ENCODE measurements around the gene DUSP22.

The DUSP22 gene

GRCh38 chr6:303948-304558 is 11.8 kb downstream of the DUSP22 start:
- no peak overlapping the region for H3K23ac ChIP-seq (ENCODE audit: low read length)
- WGBS (ENCODE audit: extremely low coverage, insufficient coverage, low lambda C conversion rate), result no CpG with 5 or more reads among the region's 21 CpGs
- H3K27ac ChIP-seq (ENCODE audit: low read depth, low read length), result no peak overlapping the region

GRCh38 chr6:304833-305370 is 12.6 kb downstream of the DUSP22 start:
- Histone ChIP-seq H3K79me1 (ENCODE audit: low read length) (no peaks in the 10 kb centered on the region), H3K36me3 (ENCODE audit: control insufficient read depth, insufficient read depth, low read length) (no peaks in the 10 kb centered on the region), H3K18ac (ENCODE audit: low read length) (no peak overlapping the region), H2BK5ac (ENCODE audit: low read length) (no peak overlapping the region), H4K8ac (ENCODE audit: low read depth, low read length) (no peak overlapping the region), H3K4me2 (ENCODE audit: low read length) (no peak overlapping the region), H4K5ac (ENCODE audit: low read length) (no peak overlapping the region), H3K27ac (ENCODE audit: low read depth, low read length) (no peak overlapping the region), H3K4ac (ENCODE audit: low read depth, low read length) (no peak overlapping the region), H3K4me3 (ENCODE audit: low read length) (no peak overlapping the region), H3K56ac (ENCODE audit: low read length) (no peak overlapping the region), H2AK5ac (ENCODE audit: low read length) (no peak overlapping the region), H3K4me1 (ENCODE audit: control insufficient read depth, low read depth, low read length) (no peaks in the 10 kb centered on the region), H3K9ac (ENCODE audit: low read length) (no peak overlapping the region), H3K27me3 (ENCODE audit: insufficient read depth, low read length, poor library complexity) (no peaks in the 10 kb centered on the region), H3K79me2 (ENCODE audit: control insufficient read depth, insufficient read depth, low read length) (no peaks in the 10 kb centered on the region), H2BK15ac (replicated peaks; ENCODE audit: low read depth) (no peak overlapping the region), H2BK120ac (ENCODE audit: low read depth, low read length) (no peak overlapping the region), H3K23ac (ENCODE audit: low read length) (no peak overlapping the region)
- WGBS (ENCODE audit: extremely low coverage, insufficient coverage, low lambda C conversion rate), result no CpG with 5 or more reads among the region's 8 CpGs
- no peak for DNase-seq

More at GRCh38 chr6:303948-304558, 11.8 kb downstream of the DUSP22 start:
- DNase-seq, result peak; percentile 53
- Histone ChIP-seq H2BK15ac (replicated peaks; ENCODE audit: low read depth) (no peak overlapping the region), H2AK5ac (ENCODE audit: low read length) (no peak overlapping the region), H2BK5ac (ENCODE audit: low read length) (no peak overlapping the region), H3K4me3 (ENCODE audit: low read length) (no peak overlapping the region), H3K9ac (ENCODE audit: low read length) (no peak overlapping the region), H3K4me2 (ENCODE audit: low read length) (no peak overlapping the region), H4K8ac (ENCODE audit: low read depth, low read length) (no peak overlapping the region), H3K79me2 (ENCODE audit: control insufficient read depth, insufficient read depth, low read length) (no peaks in the 10 kb centered on the region), H3K36me3 (ENCODE audit: control insufficient read depth, insufficient read depth, low read length) (no peaks in the 10 kb centered on the region), H3K56ac (ENCODE audit: low read length) (no peak overlapping the region), H3K4ac (ENCODE audit: low read depth, low read length) (no peak overlapping the region), H3K18ac (ENCODE audit: low read length) (no peak overlapping the region), H2BK120ac (ENCODE audit: low read depth, low read length) (no peak overlapping the region), H3K27me3 (ENCODE audit: insufficient read depth, low read length, poor library complexity) (no peaks in the 10 kb centered on the region), H3K79me1 (ENCODE audit: low read length) (peaks cover 2% of the 10 kb centered on the region), H4K5ac (ENCODE audit: low read length) (no peak overlapping the region), H3K4me1 (ENCODE audit: control insufficient read depth, low read depth, low read length) (no peaks in the 10 kb centered on the region)

GRCh38 chr6:305371-306206 is 13.3 kb downstream of the DUSP22 start:
- H3K9ac ChIP-seq (ENCODE audit: low read length), result no peak overlapping the region
- H4K8ac ChIP-seq (ENCODE audit: low read depth, low read length), result no peak overlapping the region
- no peak overlapping the region for H3K4me3 ChIP-seq (ENCODE audit: low read length)
- WGBS (ENCODE audit: extremely low coverage, insufficient coverage, low lambda C conversion rate), result no CpG with 5 or more reads among the region's 5 CpGs
- H3K36me3 ChIP-seq (ENCODE audit: control insufficient read depth, insufficient read depth, low read length), result no peaks in the 10 kb centered on the region
- H2BK15ac ChIP-seq (replicated peaks; ENCODE audit: low read depth), result no peak overlapping the region
- no peak overlapping the region for H2AK5ac ChIP-seq (ENCODE audit: low read length)
- H3K18ac ChIP-seq (ENCODE audit: low read length), result no peak overlapping the region
- no peak overlapping the region for H3K27ac ChIP-seq (ENCODE audit: low read depth, low read length)
- H2BK120ac ChIP-seq (ENCODE audit: low read depth, low read length), result no peak overlapping the region
- H3K56ac ChIP-seq (ENCODE audit: low read length), result no peak overlapping the region
- H3K23ac ChIP-seq (ENCODE audit: low read length), result no peak overlapping the region
- no peak overlapping the region for H2BK5ac ChIP-seq (ENCODE audit: low read length)
- no peak overlapping the region for H3K4me2 ChIP-seq (ENCODE audit: low read length)
- no peak for DNase-seq
- H3K4me1 ChIP-seq (ENCODE audit: control insufficient read depth, low read depth, low read length), result no peaks in the 10 kb centered on the region
- no peak overlapping the region for H4K5ac ChIP-seq (ENCODE audit: low read length)
- no peaks in the 10 kb centered on the region for H3K27me3 ChIP-seq (ENCODE audit: insufficient read depth, low read length, poor library complexity)
- no peak overlapping the region for H3K4ac ChIP-seq (ENCODE audit: low read depth, low read length)
- H3K79me2 ChIP-seq (ENCODE audit: control insufficient read depth, insufficient read depth, low read length), result no peaks in the 10 kb centered on the region
- no peaks in the 10 kb centered on the region for H3K79me1 ChIP-seq (ENCODE audit: low read length)

GRCh38 chr6:306641-307061 is 14.4 kb downstream of the DUSP22 start:
- Histone ChIP-seq H2BK5ac (ENCODE audit: low read length) (no peak overlapping the region), H3K36me3 (ENCODE audit: control insufficient read depth, insufficient read depth, low read length) (no peaks in the 10 kb centered on the region), H3K4me3 (ENCODE audit: low read length) (no peak overlapping the region), H4K8ac (ENCODE audit: low read depth, low read length) (no peak overlapping the region), H3K18ac (ENCODE audit: low read length) (no peak overlapping the region), H3K4ac (ENCODE audit: low read depth, low read length) (no peak overlapping the region), H3K79me1 (ENCODE audit: low read length) (no peaks in the 10 kb centered on the region), H3K4me2 (ENCODE audit: low read length) (no peak overlapping the region), H2AK5ac (ENCODE audit: low read length) (no peak overlapping the region), H2BK120ac (ENCODE audit: low read depth, low read length) (no peak overlapping the region), H2BK15ac (replicated peaks; ENCODE audit: low read depth) (no peak overlapping the region), H3K27ac (ENCODE audit: low read depth, low read length) (no peak overlapping the region), H3K23ac (ENCODE audit: low read length) (no peak overlapping the region), H3K56ac (ENCODE audit: low read length) (no peak overlapping the region), H3K79me2 (ENCODE audit: control insufficient read depth, insufficient read depth, low read length) (no peaks in the 10 kb centered on the region), H3K4me1 (ENCODE audit: control insufficient read depth, low read depth, low read length) (no peaks in the 10 kb centered on the region), H3K27me3 (ENCODE audit: insufficient read depth, low read length, poor library complexity) (no peaks in the 10 kb centered on the region), H3K9ac (ENCODE audit: low read length) (no peak overlapping the region), H4K5ac (ENCODE audit: low read length) (no peak overlapping the region)
- no CpG with 5 or more reads among the region's 8 CpGs for WGBS (ENCODE audit: extremely low coverage, insufficient coverage, low lambda C conversion rate)
- DNase-seq, result no peak

- H3K4me2 ChIP-seq (ENCODE audit: low read length), result no peak overlapping the region
- H3K4me3 ChIP-seq (ENCODE audit: low read length), result no peak overlapping the region
- DNase-seq, result no peak
- H3K27ac ChIP-seq (ENCODE audit: low read depth, low read length), result no peak overlapping the region
- no peak overlapping the region for H2BK5ac ChIP-seq (ENCODE audit: low read length)
- H3K79me2 ChIP-seq (ENCODE audit: control insufficient read depth, insufficient read depth, low read length), result no peaks in the 10 kb centered on the region
- no peak overlapping the region for H2AK5ac ChIP-seq (ENCODE audit: low read length)
- H2BK120ac ChIP-seq (ENCODE audit: low read depth, low read length), result no peak overlapping the region
- no peaks in the 10 kb centered on the region for H3K36me3 ChIP-seq (ENCODE audit: control insufficient read depth, insufficient read depth, low read length)
- no peak overlapping the region for H4K5ac ChIP-seq (ENCODE audit: low read length)
- no peak overlapping the region for H2BK15ac ChIP-seq (replicated peaks; ENCODE audit: low read depth)
- no peak overlapping the region for H4K8ac ChIP-seq (ENCODE audit: low read depth, low read length)
- H3K79me1 ChIP-seq (ENCODE audit: low read length), result no peaks in the 10 kb centered on the region
- no peaks in the 10 kb centered on the region for H3K27me3 ChIP-seq (ENCODE audit: insufficient read depth, low read length, poor library complexity)
- H3K18ac ChIP-seq (ENCODE audit: low read length), result no peak overlapping the region
- H3K4me1 ChIP-seq (ENCODE audit: control insufficient read depth, low read depth, low read length), result no peaks in the 10 kb centered on the region
- no peak overlapping the region for H3K9ac ChIP-seq (ENCODE audit: low read length)
- H3K4ac ChIP-seq (ENCODE audit: low read depth, low read length), result no peak overlapping the region
- H3K56ac ChIP-seq (ENCODE audit: low read length), result no peak overlapping the region
- no CpG with 5 or more reads among the region's 15 CpGs for whole genome bisulfite sequencing (ENCODE audit: extremely low coverage, insufficient coverage, low lambda C conversion rate)
- no peak overlapping the region for H3K23ac ChIP-seq (ENCODE audit: low read length)
Measured at GRCh38 chr6:307065-307814, 15.0 kb downstream of the DUSP22 start.

All from mesendoderm (in vitro differentiated cells).